K562 (cell line): ENCODE data around the gene CUTA. TPM values are rescaled to one million over a fixed set of nuclear protein-coding genes. Genes with fewer than 3 reads are reported as not detected.

ENCODE experiments used
- ASH1L ChIP-seq: fragments of 450-650 bp; IDR thresholded peaks from 2 replicates; pipeline ENCODE4 v1.6.1; 2018; ENCODE audit warnings: borderline replicate concordance, mild to moderate bottlenecking, low read depth; ENCODE audit not compliant: partially characterized antibody
- DIDO1 ChIP-seq: fragments of 450-650 bp; IDR thresholded peaks from 2 replicates; pipeline ENCODE4 v1.6.1; 2016; ENCODE audit warnings: low read depth, missing biosample characterization, missing genetic modification characterization
- GTF2A2 ChIP-seq: IDR thresholded peaks from 2 replicates; pipeline ENCODE4 v1.6.1; 2016; ENCODE audit warnings: mild to moderate bottlenecking, missing genetic modification characterization, missing compliant biosample characterization
- HMGN3 ChIP-seq: IDR thresholded peaks from 2 replicates; pipeline ENCODE4 v1.6.1; 2011; ENCODE audit warnings: borderline replicate concordance, low read depth, mild to moderate bottlenecking, mixed read lengths, low read length; ENCODE audit not compliant: insufficient read length; ENCODE audit errors: extremely low read depth
- KLF13 ChIP-seq: fragments of 450-650 bp; IDR thresholded peaks from 2 replicates; pipeline ENCODE4 v1.6.1; 2016; ENCODE audit warnings: missing genetic modification characterization, low read depth, mild to moderate bottlenecking, missing compliant biosample characterization, moderate library complexity, borderline replicate concordance
- MCM5 ChIP-seq: fragments of 450-650 bp; IDR thresholded peaks from 2 replicates; pipeline ENCODE4 v1.6.1; 2016; ENCODE audit warnings: low read depth
- NFIC ChIP-seq: fragments of 450-650 bp; IDR thresholded peaks from 2 replicates; pipeline ENCODE4 v1.6.1; 2017; ENCODE audit warnings: mild to moderate bottlenecking, inconsistent platforms
- PHF8 ChIP-seq: fragments of 200-600 bp; sonication (generic); IDR thresholded peaks from 2 replicates; pipeline ENCODE4 v1.6.1; 2012; ENCODE audit warnings: mixed run types, mild to moderate bottlenecking, inconsistent platforms, low read length, moderate library complexity, borderline replicate concordance
- PTBP1 ChIP-seq: fragments of 200-400 bp; formaldehyde crosslinking; IDR thresholded peaks from 2 replicates; pipeline ENCODE4 v1.6.1; 2017; ENCODE audit warnings: low read depth, low read length
- RHOXF2B ChIP-seq: fragments of 250-450 bp; sonication (Bioruptor Pico); conservative IDR thresholded peaks from 2 replicates; pipeline ENCODE4 v1.5.1; 2021
- TRIM25 ChIP-seq: fragments of 450-650 bp; IDR thresholded peaks from 2 replicates; pipeline ENCODE4 v1.7.0; 2016; ENCODE audit warnings: borderline replicate concordance
- ZC3H8 ChIP-seq: fragments of 450-650 bp; IDR thresholded peaks from 2 replicates; pipeline ENCODE4 v1.6.1; 2017
- ZKSCAN1 ChIP-seq: fragments of 150-350 bp; IDR thresholded peaks from 2 replicates; pipeline ENCODE4 v1.6.1; 2016; ENCODE audit warnings: low read depth, low read length
- ZNF232 ChIP-seq: sonication (generic); formaldehyde crosslinking; IDR thresholded peaks from 2 replicates; pipeline ENCODE4 v1.8.0; 2022; ENCODE audit warnings: mild to moderate bottlenecking, missing genetic modification reagents
- ZNF282 ChIP-seq: sonication (generic); formaldehyde crosslinking; IDR thresholded peaks from 2 replicates; pipeline ENCODE4 v1.8.1; 2023; ENCODE audit warnings: missing genetic modification reagents
- ZNF830 ChIP-seq: fragments of 250-450 bp; sonication (Bioruptor Pico); IDR thresholded peaks from 2 replicates; pipeline ENCODE4 v1.5.0; 2021; ENCODE audit warnings: mild to moderate bottlenecking
- polyA plus RNA-seq, 8 experiments: library from polyadenylated mRNA; depleted of rRNA in 4 of 8; stranded (reverse) in 5 of 8; unstranded in 3 of 8; fragments of >200 nt; fragmentation: Nextera tagmentation in 2 of 8; fragmentation: Illumina TruSeq in 1 of 8; extraction: Ambion mirVana in 2 of 8; extraction: Trizol in 1 of 8; gene quantifications; 2 replicates each; pipeline versions ENCODE4 v1.2.1 to v1.2.3, GENCODE V29; 2011 to 2014; ENCODE audit warnings: inconsistent platforms in 1 of 8, missing spikeins in 1 of 8
- total RNA-seq, 7 experiments: library from RNA; depleted of rRNA in 6 of 7; stranded (reverse); fragments of >200 nt in 6 of 7; fragmentation: Illumina TruSeq in 2 of 7; extraction: Trizol in 2 of 7; gene quantifications; 2 replicates each; pipeline versions ENCODE4 v1.2.1 to v1.2.3, GENCODE V29; 2011 to 2021; ENCODE audit warnings: low replicate concordance in 1 of 7
- TF ChIP-seq, protein P1 (sequence below): IDR thresholded peaks from 2 replicates; pipeline ENCODE4 v1.6.1; 2016; ENCODE audit warnings: missing genetic modification characterization, missing compliant biosample characterization
- TF ChIP-seq, protein P2 (sequence below), 2 experiments: fragments of 450-650 bp in 1 of 2; sonication (generic) in 1 of 2; formaldehyde crosslinking in 1 of 2; IDR thresholded peaks in 1 of 2; conservative IDR thresholded peaks in 1 of 2; 2 replicates each; pipeline versions ENCODE4 v1.6.1 to v1.8.1; 2016 to 2023; ENCODE audit warnings: mild to moderate bottlenecking in 2 of 2, moderate library complexity in 2 of 2, inconsistent platforms in 1 of 2, missing genetic modification reagents in 1 of 2
- TF ChIP-seq, protein P3 (sequence below): fragments of 450-650 bp; IDR thresholded peaks from 2 replicates; pipeline ENCODE4 v1.6.1; 2017; ENCODE audit warnings: antibody characterized with exemption, mild to moderate bottlenecking

The CUTA gene
- total and polyA plus RNA-seq, 9 of the 15 experiments (the other 6 are each of a cell fraction or from before 2014, with no cell fraction given) = 166 to 682 (median 310) TPM

GRCh38 chr6:33428224-33428965, 10.5 kb upstream of the CUTA start (continued):
- peak; percentile 10; the same call in 1 of the 2 replicates for TF ChIP-seq NFIC
- TF ChIP-seq ZKSCAN1 = no peak
- TF ChIP-seq RHOXF2B (CRISPR knock-in tag) = no peak
- TF ChIP-seq ASH1L = peak; percentile 55
- TF ChIP-seq DIDO1 (tag) = no peak
- peak; percentile 50; the same call in 1 of the 2 replicates for TF ChIP-seq PHF8
- TF ChIP-seq, protein P1, sequence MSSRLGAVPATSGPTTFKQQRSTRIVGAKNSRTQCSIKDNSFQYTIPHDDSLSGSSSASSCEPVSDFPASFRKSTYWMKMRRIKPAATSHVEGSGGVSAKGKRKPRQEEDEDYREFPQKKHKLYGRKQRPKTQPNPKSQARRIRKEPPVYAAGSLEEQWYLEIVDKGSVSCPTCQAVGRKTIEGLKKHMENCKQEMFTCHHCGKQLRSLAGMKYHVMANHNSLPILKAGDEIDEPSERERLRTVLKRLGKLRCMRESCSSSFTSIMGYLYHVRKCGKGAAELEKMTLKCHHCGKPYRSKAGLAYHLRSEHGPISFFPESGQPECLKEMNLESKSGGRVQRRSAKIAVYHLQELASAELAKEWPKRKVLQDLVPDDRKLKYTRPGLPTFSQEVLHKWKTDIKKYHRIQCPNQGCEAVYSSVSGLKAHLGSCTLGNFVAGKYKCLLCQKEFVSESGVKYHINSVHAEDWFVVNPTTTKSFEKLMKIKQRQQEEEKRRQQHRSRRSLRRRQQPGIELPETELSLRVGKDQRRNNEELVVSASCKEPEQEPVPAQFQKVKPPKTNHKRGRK (tag) = no peak
- 0 out of 2 replicates have a peak, but pooled peaks have one; percentile 28 for TF ChIP-seq KLF13 (tag)
- no peak for TF ChIP-seq ZNF830 (CRISPR knock-in tag)
- TF ChIP-seq HMGN3 = no peak
- TF ChIP-seq, protein P2, sequence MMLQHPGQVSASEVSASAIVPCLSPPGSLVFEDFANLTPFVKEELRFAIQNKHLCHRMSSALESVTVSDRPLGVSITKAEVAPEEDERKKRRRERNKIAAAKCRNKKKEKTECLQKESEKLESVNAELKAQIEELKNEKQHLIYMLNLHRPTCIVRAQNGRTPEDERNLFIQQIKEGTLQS (IDR thresholded peaks at IDR 0.05) = no peak
- TF ChIP-seq, protein P2 (CRISPR knock-in tag; conservative IDR thresholded peaks at IDR 0.05) = peak; percentile 81; the same call in 1 of the 2 replicates
- TF ChIP-seq ZNF232 = peak; percentile 99
- TF ChIP-seq, protein P3, sequence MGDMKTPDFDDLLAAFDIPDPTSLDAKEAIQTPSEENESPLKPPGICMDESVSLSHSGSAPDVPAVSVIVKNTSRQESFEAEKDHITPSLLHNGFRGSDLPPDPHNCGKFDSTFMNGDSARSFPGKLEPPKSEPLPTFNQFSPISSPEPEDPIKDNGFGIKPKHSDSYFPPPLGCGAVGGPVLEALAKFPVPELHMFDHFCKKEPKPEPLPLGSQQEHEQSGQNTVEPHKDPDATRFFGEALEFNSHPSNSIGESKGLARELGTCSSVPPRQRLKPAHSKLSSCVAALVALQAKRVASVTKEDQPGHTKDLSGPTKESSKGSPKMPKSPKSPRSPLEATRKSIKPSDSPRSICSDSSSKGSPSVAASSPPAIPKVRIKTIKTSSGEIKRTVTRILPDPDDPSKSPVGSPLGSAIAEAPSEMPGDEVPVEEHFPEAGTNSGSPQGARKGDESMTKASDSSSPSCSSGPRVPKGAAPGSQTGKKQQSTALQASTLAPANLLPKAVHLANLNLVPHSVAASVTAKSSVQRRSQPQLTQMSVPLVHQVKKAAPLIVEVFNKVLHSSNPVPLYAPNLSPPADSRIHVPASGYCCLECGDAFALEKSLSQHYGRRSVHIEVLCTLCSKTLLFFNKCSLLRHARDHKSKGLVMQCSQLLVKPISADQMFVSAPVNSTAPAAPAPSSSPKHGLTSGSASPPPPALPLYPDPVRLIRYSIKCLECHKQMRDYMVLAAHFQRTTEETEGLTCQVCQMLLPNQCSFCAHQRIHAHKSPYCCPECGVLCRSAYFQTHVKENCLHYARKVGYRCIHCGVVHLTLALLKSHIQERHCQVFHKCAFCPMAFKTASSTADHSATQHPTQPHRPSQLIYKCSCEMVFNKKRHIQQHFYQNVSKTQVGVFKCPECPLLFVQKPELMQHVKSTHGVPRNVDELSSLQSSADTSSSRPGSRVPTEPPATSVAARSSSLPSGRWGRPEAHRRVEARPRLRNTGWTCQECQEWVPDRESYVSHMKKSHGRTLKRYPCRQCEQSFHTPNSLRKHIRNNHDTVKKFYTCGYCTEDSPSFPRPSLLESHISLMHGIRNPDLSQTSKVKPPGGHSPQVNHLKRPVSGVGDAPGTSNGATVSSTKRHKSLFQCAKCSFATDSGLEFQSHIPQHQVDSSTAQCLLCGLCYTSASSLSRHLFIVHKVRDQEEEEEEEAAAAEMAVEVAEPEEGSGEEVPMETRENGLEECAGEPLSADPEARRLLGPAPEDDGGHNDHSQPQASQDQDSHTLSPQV = peak; percentile 97
- no peak for TF ChIP-seq ZC3H8
- no peak for TF ChIP-seq GTF2A2 (tag)
- TF ChIP-seq PTBP1 = no peak
- peak; percentile 74; the same call in 1 of the 2 replicates for TF ChIP-seq TRIM25
- peak; percentile 99 for TF ChIP-seq ZNF282 (CRISPR knock-in tag)
- TF ChIP-seq MCM5 = no peak
